ENCODE data around the gene SLCO1C1. TPM values are rescaled to one million over a fixed set of nuclear protein-coding genes. Genes with fewer than 3 reads are reported as not detected.

The SLCO1C1 gene
- total and polyA plus RNA-seq, 9 of the 15 experiments (the other 6 are each of a cell fraction or from before 2014, with no cell fraction given) = not detected

GRCh38 chr12:20722142-20722541, 27.0 kb downstream of the SLCO1C1 start:
- Histone ChIP-seq H3K27me3 (ENCODE audit: control insufficient read depth in 2 of 2, insufficient read depth in 2 of 2, low read length in 2 of 2) (no peaks in the 10 kb centered on the region), H3K36me3 (ENCODE audit: control insufficient read depth, insufficient read depth, low read length) (no peaks in the 10 kb centered on the region), H2AFZ (ENCODE audit: low read depth, low read length) (no peak overlapping the region), H3K9me3 (replicated peaks; ENCODE audit: control insufficient read depth, insufficient read depth, low read depth, low read length) (no peaks in the 10 kb centered on the region), H3K9me1 (ENCODE audit: control insufficient read depth, insufficient read depth, low read length) (no peaks in the 10 kb centered on the region), H3K4me2 (ENCODE audit: insufficient read depth, low read length) (no peak overlapping the region), H4K20me1 (replicated peaks; ENCODE audit: control insufficient read depth, insufficient read depth, low read length) (no peaks in the 10 kb centered on the region), H3K9ac (ENCODE audit: insufficient read depth in 1 of 2, low read depth in 2 of 2, low read length in 2 of 2) (no peak overlapping the region), H3K79me2 (ENCODE audit: control insufficient read depth, insufficient read depth, low read length) (no peaks in the 10 kb centered on the region), H3K4me3 (no peak overlapping the region), H3K4me1 (replicated peaks in 1 of 2; ENCODE audit: control insufficient read depth in 2 of 2, insufficient read depth in 2 of 2, low read length in 2 of 2) (no peaks in the 10 kb centered on the region), H3K27ac (ENCODE audit: extremely low read depth, low read depth, low read length) (no peak overlapping the region)
- in situ Hi-C loops (cut with MboI) (no loop called here), intact Hi-C loops (cut with micrococcal nuclease) (no loop called here)
- 0% methylated on average over 1 of the region's 1 CpG for WGBS (ENCODE audit: insufficient coverage, low coverage, missing lambda C conversion rate)
- TF ChIP-seq TAF9B (IDR thresholded peaks at IDR 0.05; ENCODE audit: partially characterized antibody) (no peak), MCM3 (IDR thresholded peaks at IDR 0.05) (no peak), MEIS2 (IDR thresholded peaks at IDR 0.05; ENCODE audit: partially characterized antibody) (no peak), ESRRB (CRISPR knock-in tag; IDR thresholded peaks at IDR 0.05; ENCODE audit: borderline replicate concordance) (no peak), TFAM (CRISPR knock-in tag; conservative IDR thresholded peaks at IDR 0.05) (no peak), RCOR1 (IDR thresholded peaks at IDR 0.05; ENCODE audit: borderline replicate concordance in 1 of 2, low read depth in 2 of 2, low read length in 2 of 2) (no peak), ZNF668 (CRISPR knock-in tag; IDR thresholded peaks at IDR 0.05) (no peak), CEBPG (CRISPR knock-in tag; IDR thresholded peaks at IDR 0.05) (no peak), CEBPG (tag; conservative IDR thresholded peaks at IDR 0.05 in 1 of 2, IDR thresholded peaks at IDR 0.05 in 1 of 2) (no peak), ZNF609 (CRISPR knock-in tag; IDR thresholded peaks at IDR 0.05; ENCODE audit: borderline replicate concordance) (no peak)
- TF ChIP-seq, protein P1, sequence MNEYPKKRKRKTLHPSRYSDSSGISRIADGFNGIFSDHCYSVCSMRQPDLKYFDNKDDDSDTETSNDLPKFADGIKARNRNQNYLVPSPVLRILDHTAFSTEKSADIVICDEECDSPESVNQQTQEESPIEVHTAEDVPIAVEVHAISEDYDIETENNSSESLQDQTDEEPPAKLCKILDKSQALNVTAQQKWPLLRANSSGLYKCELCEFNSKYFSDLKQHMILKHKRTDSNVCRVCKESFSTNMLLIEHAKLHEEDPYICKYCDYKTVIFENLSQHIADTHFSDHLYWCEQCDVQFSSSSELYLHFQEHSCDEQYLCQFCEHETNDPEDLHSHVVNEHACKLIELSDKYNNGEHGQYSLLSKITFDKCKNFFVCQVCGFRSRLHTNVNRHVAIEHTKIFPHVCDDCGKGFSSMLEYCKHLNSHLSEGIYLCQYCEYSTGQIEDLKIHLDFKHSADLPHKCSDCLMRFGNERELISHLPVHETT (CRISPR knock-in tag; conservative IDR thresholded peaks at IDR 0.05 in 1 of 2, IDR thresholded peaks at IDR 0.05 in 1 of 2) = no peak
- POLR2A ChIA-PET = no interaction called here
- BruUV-seq (replicated peaks) = no TSS peak
- FAIRE-seq = no peak
- ATAC-seq = no peak
- CTCF ChIA-PET (ENCODE audit: low intra/inter-chr PET ratio) = no interaction called here
- DNase-seq (ENCODE audit: extremely low read depth in 1 of 4, low spot score in 3 of 4) = no peak
